ENCODE results near the gene SLC6A6. TPM values are rescaled to one million over a fixed set of nuclear protein-coding genes. Genes with fewer than 3 reads are reported as not detected.

SLC6A6 gene
- polyA plus RNA-seq, 1 donor (not counting 4 experiments of a cell fraction or from before 2014, with no cell fraction given): 8.3 TPM

- dilution Hi-C loops (cut with MboI; ENCODE audit: extremely low pct_ligation_motif_present, low sequenced_read_pairs): no loop called here
- no peak for FAIRE-seq
Measured at GRCh38 chr3:14535616-14536015, 133.2 kb downstream of the SLC6A6 start.

GRCh38 chr3:14536055-14536815 lies 133.8 kb downstream of the SLC6A6 start:
- Histone ChIP-seq H3K36me3 (ENCODE audit: control insufficient read depth in 2 of 2, extremely low read depth in 1 of 2, insufficient read depth in 2 of 2, low read length in 2 of 2) (no peaks in the 10 kb centered on the region), H3K9me3 (ENCODE audit: control insufficient read depth, low read depth, low read length) (no peaks in the 10 kb centered on the region), H3K27me3 (ENCODE audit: control insufficient read depth, extremely low read depth, insufficient read depth, low read length) (no peaks in the 10 kb centered on the region), H3K4me2 (ENCODE audit: control insufficient read depth, extremely low read depth, insufficient read depth, low read depth, low read length) (no peak overlapping the region), H3K9me1 (ENCODE audit: control insufficient read depth, extremely low read depth, insufficient read depth, low read length) (no peaks in the 10 kb centered on the region), H4K20me1 (ENCODE audit: control insufficient read depth, extremely low read depth, insufficient read depth, low read length) (no peaks in the 10 kb centered on the region), H3K4me1 (ENCODE audit: control insufficient read depth, extremely low read depth, insufficient read depth, low read length) (peaks cover 21% of the 10 kb centered on the region), H2AFZ (ENCODE audit: control insufficient read depth, low read length) (no peak overlapping the region), H3K9ac (ENCODE audit: control insufficient read depth, extremely low read depth, insufficient read depth, low read length) (no peak overlapping the region), H3K79me2 (ENCODE audit: control insufficient read depth, insufficient read depth, low read length) (no peaks in the 10 kb centered on the region), H3K4me3 (ENCODE audit: control insufficient read depth in 2 of 3, extremely low read depth in 1 of 3, insufficient read depth in 2 of 3, low read depth in 1 of 3, low read length in 3 of 3) (no peak overlapping the region), H3K27ac (ENCODE audit: control insufficient read depth, insufficient read depth, low read length) (no peak overlapping the region)
- FAIRE-seq: no peak
- dilution Hi-C loops (cut with MboI; ENCODE audit: extremely low pct_ligation_motif_present, low sequenced_read_pairs): no loop called here
- TF ChIP-seq CTCF (optimal IDR thresholded peaks at IDR 0.05 in 1 of 3, IDR thresholded peaks at IDR 0.05 in 1 of 3, conservative IDR thresholded peaks at IDR 0.05 in 1 of 3; ENCODE audit: extremely low read depth in 1 of 3, insufficient read depth in 2 of 3, low read length in 3 of 3) (no peak), EZH2 (IDR thresholded peaks at IDR 0.05; ENCODE audit: low read length) (no peak)
- no peak for DNase-seq (ENCODE audit: low read depth, low spot score)

More at GRCh38 chr3:14535616-14536015, 133.2 kb downstream of the SLC6A6 start:
- Histone ChIP-seq H3K9ac (ENCODE audit: control insufficient read depth, extremely low read depth, insufficient read depth, low read length) (no peak overlapping the region), H3K9me1 (ENCODE audit: control insufficient read depth, extremely low read depth, insufficient read depth, low read length) (no peaks in the 10 kb centered on the region), H3K4me2 (ENCODE audit: control insufficient read depth, extremely low read depth, insufficient read depth, low read depth, low read length) (no peak overlapping the region), H3K27ac (ENCODE audit: control insufficient read depth, insufficient read depth, low read length) (no peak overlapping the region), H3K27me3 (ENCODE audit: control insufficient read depth, extremely low read depth, insufficient read depth, low read length) (no peaks in the 10 kb centered on the region), H3K4me3 (ENCODE audit: control insufficient read depth in 2 of 3, extremely low read depth in 1 of 3, insufficient read depth in 2 of 3, low read depth in 1 of 3, low read length in 3 of 3) (no peak overlapping the region), H2AFZ (ENCODE audit: control insufficient read depth, low read length) (no peak overlapping the region), H3K36me3 (ENCODE audit: control insufficient read depth in 2 of 2, extremely low read depth in 1 of 2, insufficient read depth in 2 of 2, low read length in 2 of 2) (no peaks in the 10 kb centered on the region), H3K79me2 (ENCODE audit: control insufficient read depth, insufficient read depth, low read length) (no peaks in the 10 kb centered on the region), H4K20me1 (ENCODE audit: control insufficient read depth, extremely low read depth, insufficient read depth, low read length) (no peaks in the 10 kb centered on the region), H3K4me1 (ENCODE audit: control insufficient read depth, extremely low read depth, insufficient read depth, low read length) (peaks cover 21% of the 10 kb centered on the region), H3K9me3 (ENCODE audit: control insufficient read depth, low read depth, low read length) (no peaks in the 10 kb centered on the region)
- TF ChIP-seq EZH2 (IDR thresholded peaks at IDR 0.05; ENCODE audit: low read length) (no peak), CTCF (optimal IDR thresholded peaks at IDR 0.05 in 1 of 3, IDR thresholded peaks at IDR 0.05 in 1 of 3, conservative IDR thresholded peaks at IDR 0.05 in 1 of 3; ENCODE audit: extremely low read depth in 1 of 3, insufficient read depth in 2 of 3, low read length in 3 of 3) (no peak)
- no peak for DNase-seq (ENCODE audit: low read depth, low spot score)
